HEK293T (cell line): ENCODE measurements around the gene GLRX2.

ENCODE experiments used
- CTCF ChIA-PET: fragments of 350-600 bp; formaldehyde crosslinking; extraction: SDS; loops from one replicate; lab custom pipeline; 2021; ENCODE audit warnings: antibody characterized with exemption, inconsistent platforms; lab: Yijun Ruan, JAX
- POLR2A ChIA-PET: fragments of 350-600 bp; formaldehyde crosslinking; extraction: SDS; loops from one replicate; lab custom pipeline; 2020; ENCODE audit warnings: antibody characterized with exemption, inconsistent platforms; lab: Yijun Ruan, JAX
- DNase-seq: peaks from one replicate; pipeline ENCODE4 v3.0.0; 2012; ENCODE audit warnings: mixed read lengths; ENCODE audit errors: extremely low spot score
- ARNT ChIP-seq: fragments of 450-650 bp; IDR thresholded peaks from 2 replicates; pipeline ENCODE4 v1.6.1; 2017; ENCODE audit warnings: mild to moderate bottlenecking
- BHLHE40 ChIP-seq: fragments of 450-650 bp; IDR thresholded peaks from 2 replicates; pipeline ENCODE4 v1.6.1; 2016; ENCODE audit warnings: mild to moderate bottlenecking, moderate library complexity, borderline replicate concordance
- CTBP1 ChIP-seq: fragments of 450-650 bp; IDR thresholded peaks from 2 replicates; pipeline ENCODE4 v1.6.1; 2016; ENCODE audit warnings: borderline replicate concordance
- ELF4 ChIP-seq: fragments of 450-650 bp; IDR thresholded peaks from 2 replicates; pipeline ENCODE4 v1.6.1; 2017; ENCODE audit warnings: antibody characterized with exemption
- FOXA1 ChIP-seq: fragments of 450-650 bp; IDR thresholded peaks from 2 replicates; pipeline ENCODE4 v1.6.1; 2016; ENCODE audit warnings: mild to moderate bottlenecking
- FOXK2 ChIP-seq: fragments of 450-650 bp; IDR thresholded peaks from 2 replicates; pipeline ENCODE4 v1.6.1; 2016; ENCODE audit warnings: mild to moderate bottlenecking
- FOXM1 ChIP-seq: fragments of 450-650 bp; IDR thresholded peaks from 2 replicates; pipeline ENCODE4 v1.6.1; 2017; ENCODE audit warnings: mild to moderate bottlenecking, borderline replicate concordance
- HDGF ChIP-seq: fragments of 450-650 bp; IDR thresholded peaks from 2 replicates; pipeline ENCODE4 v1.6.1; 2017; ENCODE audit warnings: antibody characterized with exemption, borderline replicate concordance
- L3MBTL2 ChIP-seq: fragments of 450-650 bp; conservative IDR thresholded peaks from 2 replicates; pipeline ENCODE4 v1.6.1; 2016; ENCODE audit warnings: mild to moderate bottlenecking
- LEF1 ChIP-seq: fragments of 450-650 bp; IDR thresholded peaks from 2 replicates; pipeline ENCODE4 v1.6.1; 2017; ENCODE audit warnings: mild to moderate bottlenecking, borderline replicate concordance
- NFRKB ChIP-seq: fragments of 450-650 bp; IDR thresholded peaks from 2 replicates; pipeline ENCODE4 v1.6.1; 2016; ENCODE audit warnings: mild to moderate bottlenecking, moderate library complexity
- SP1 ChIP-seq: fragments of 450-650 bp; IDR thresholded peaks from 2 replicates; pipeline ENCODE4 v1.6.1; 2017
- SUZ12 ChIP-seq: fragments of 450-650 bp; IDR thresholded peaks from 2 replicates; pipeline ENCODE4 v1.6.1; 2016; ENCODE audit warnings: mild to moderate bottlenecking
- TARDBP ChIP-seq: fragments of 450-650 bp; IDR thresholded peaks from 2 replicates; pipeline ENCODE4 v1.6.1; 2016
- ZNF384 ChIP-seq: fragments of 450-650 bp; IDR thresholded peaks from 2 replicates; pipeline ENCODE4 v1.6.1; 2016
- TF ChIP-seq, protein P1 (sequence below): fragments of 450-650 bp; IDR thresholded peaks from 2 replicates; pipeline ENCODE4 v1.6.1; 2016

GLRX2 gene

DNA sequence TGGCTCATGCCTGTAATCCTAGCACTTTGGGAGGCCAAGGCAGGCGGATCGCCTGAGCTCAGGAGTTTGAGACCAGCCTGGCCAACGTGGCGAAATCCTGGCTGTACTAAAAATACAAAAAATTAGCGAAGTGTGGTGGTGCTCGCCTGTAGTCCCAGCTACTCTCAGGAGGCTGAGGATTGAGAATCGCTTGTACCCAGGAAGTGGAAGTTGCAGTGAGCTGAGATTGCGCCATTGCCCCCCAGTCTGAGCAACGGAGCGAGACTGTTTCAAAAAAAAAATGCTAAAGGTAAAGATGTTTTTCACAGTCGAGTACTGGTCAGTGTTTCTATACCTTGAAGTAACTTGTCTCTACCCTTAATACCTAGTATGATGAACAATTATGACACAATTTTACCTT is 11.1 kb downstream of the GLRX2 start:
- POLR2A ChIA-PET, result interaction anchor here (2.2 kb wide), 1 partner anchor 10 kb away, joined by 10 read pairs; the partner anchor contains the start of gene GLRX2
- TF ChIP-seq ARNT (no peak), FOXA1 (no peak), FOXM1 (no peak), FOXK2 (no peak), SUZ12 (no peak), TARDBP (no peak), BHLHE40 (no peak), HDGF (no peak), ELF4 (no peak), L3MBTL2 (no peak), SP1 (no peak), ZNF384 (no peak), LEF1 (no peak), CTBP1 (no peak), NFRKB (no peak)
- TF ChIP-seq, protein P1, sequence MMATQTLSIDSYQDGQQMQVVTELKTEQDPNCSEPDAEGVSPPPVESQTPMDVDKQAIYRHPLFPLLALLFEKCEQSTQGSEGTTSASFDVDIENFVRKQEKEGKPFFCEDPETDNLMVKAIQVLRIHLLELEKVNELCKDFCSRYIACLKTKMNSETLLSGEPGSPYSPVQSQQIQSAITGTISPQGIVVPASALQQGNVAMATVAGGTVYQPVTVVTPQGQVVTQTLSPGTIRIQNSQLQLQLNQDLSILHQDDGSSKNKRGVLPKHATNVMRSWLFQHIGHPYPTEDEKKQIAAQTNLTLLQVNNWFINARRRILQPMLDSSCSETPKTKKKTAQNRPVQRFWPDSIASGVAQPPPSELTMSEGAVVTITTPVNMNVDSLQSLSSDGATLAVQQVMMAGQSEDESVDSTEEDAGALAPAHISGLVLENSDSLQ, result no peak
- CTCF ChIA-PET, result no interaction called here
- no peak for DNase-seq

DNA sequence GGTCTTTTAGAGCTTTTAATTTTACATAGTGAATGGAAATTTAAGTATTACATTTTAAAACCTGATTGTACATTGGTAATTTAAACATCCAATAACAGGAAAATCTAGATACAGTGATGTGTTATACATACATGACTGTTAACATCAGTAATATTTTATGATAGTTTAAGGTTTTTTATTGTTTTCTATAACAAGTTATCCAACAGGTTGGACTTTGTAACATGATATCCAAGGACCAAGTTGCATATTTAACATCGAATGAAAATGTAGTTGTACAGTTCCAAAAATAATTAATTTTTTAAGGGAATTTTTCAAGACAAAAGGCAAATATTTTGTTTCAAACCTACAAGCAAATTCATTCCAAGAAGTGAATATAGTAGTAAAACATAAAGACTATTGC is 14.3 kb downstream of the GLRX2 start:
- ChIA-PET POLR2A (no interaction called here), CTCF (no interaction called here)
- no peak for DNase-seq
- TF ChIP-seq FOXK2 (no peak), HDGF (no peak), SP1 (no peak), ARNT (no peak), CTBP1 (no peak), ZNF384 (no peak), TARDBP (no peak), L3MBTL2 (no peak), LEF1 (no peak), ELF4 (no peak), FOXA1 (no peak)
- TF ChIP-seq, protein P1, result no peak

DNA sequence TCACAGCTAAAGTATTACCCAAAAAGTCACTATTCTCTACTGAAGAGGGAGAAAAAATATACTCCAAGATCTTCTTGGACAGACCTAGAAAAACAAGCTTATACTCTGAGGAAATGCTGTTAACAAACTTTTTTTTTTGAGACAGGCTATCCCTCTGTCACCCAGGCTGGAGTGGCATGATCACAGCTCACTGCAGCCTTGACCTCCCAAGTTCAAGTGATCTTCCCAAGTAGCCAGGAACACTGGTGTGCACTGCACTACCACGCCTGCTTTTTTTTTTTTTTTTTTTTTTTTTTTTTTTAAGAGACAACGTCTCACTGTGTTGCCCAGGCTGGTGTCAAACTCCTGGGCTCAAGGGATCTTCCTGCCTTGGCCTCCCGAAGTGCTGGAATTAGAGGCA is 17.3 kb downstream of the GLRX2 start:
- ChIA-PET CTCF (interaction anchor here (0.6 kb wide), 1 partner anchor 394 kb away, joined by 5 read pairs; no protein-coding TSS in a partner anchor), POLR2A (interaction anchor here (1.2 kb wide), 1 partner anchor 16 kb away, joined by 4 read pairs; no protein-coding TSS in a partner anchor)

DNA sequence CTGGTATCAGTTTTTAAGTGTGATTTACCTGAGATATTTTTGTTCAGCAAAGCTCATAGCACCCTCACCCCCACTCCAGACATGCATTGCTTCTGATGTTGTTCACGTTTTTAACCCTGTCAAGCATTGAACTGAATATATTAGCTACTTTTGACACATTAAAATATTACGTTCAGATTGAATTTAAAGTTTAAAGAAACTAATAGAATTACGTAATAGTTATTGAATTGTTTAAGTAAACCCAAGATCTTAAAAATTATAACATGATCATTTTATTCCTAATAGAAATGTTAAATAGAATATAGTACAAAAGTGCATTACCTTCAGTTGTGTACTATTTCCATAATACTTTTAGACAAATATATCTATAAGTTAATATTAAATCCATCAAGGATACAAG is 18.9 kb downstream of the GLRX2 start:
- CTCF ChIA-PET, result no interaction called here
- POLR2A ChIA-PET, result interaction anchor here (1.1 kb wide), 1 partner anchor 18 kb away, joined by 3 read pairs; no protein-coding TSS in a partner anchor
- no peak for TF ChIP-seq CTBP1
- DNase-seq, result no peak

More for the DNA sequence above, 17.3 kb downstream of the GLRX2 start:
- no peak for TF ChIP-seq NFRKB
- TF ChIP-seq ELF4, result no peak
- peak; percentile 54; the same call in 1 of the 2 replicates for TF ChIP-seq ZNF384
- TF ChIP-seq SP1, result no peak
- DNase-seq, result no peak

DNA sequence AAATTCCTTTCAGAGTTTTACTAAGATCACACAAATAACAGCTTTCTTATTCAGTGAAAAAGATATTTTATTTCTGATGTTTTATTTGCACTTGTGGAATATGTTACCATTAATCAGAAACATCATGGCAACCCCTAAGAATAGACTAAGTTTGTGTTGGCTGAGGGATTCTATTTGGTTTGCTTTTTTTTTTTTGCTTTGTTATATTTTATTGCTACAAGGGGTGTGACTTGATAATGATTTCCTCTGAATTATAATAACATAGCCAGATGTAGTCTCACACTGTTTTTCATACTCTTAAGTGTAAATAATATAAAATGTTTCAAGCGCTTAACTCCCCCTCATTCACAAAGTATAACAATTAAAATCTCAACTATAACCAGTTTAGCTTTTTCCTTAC is 20.0 kb downstream of the GLRX2 start:
- CTCF ChIA-PET, result interaction anchor here (0.7 kb wide), 1 partner anchor 10 kb away, joined by 4 read pairs; no protein-coding TSS in a partner anchor
- DNase-seq, result no peak
- POLR2A ChIA-PET, result interaction anchor here (1.1 kb wide), 2 partner anchors 19 kb away, joined by 3 to 4 read pairs; no protein-coding TSS in a partner anchor
- TF ChIP-seq FOXA1 (no peak), ELF4 (no peak), L3MBTL2 (no peak), BHLHE40 (no peak), SP1 (no peak), ZNF384 (no peak), SUZ12 (no peak), ARNT (no peak)
- TF ChIP-seq, protein P1, result no peak

DNA sequence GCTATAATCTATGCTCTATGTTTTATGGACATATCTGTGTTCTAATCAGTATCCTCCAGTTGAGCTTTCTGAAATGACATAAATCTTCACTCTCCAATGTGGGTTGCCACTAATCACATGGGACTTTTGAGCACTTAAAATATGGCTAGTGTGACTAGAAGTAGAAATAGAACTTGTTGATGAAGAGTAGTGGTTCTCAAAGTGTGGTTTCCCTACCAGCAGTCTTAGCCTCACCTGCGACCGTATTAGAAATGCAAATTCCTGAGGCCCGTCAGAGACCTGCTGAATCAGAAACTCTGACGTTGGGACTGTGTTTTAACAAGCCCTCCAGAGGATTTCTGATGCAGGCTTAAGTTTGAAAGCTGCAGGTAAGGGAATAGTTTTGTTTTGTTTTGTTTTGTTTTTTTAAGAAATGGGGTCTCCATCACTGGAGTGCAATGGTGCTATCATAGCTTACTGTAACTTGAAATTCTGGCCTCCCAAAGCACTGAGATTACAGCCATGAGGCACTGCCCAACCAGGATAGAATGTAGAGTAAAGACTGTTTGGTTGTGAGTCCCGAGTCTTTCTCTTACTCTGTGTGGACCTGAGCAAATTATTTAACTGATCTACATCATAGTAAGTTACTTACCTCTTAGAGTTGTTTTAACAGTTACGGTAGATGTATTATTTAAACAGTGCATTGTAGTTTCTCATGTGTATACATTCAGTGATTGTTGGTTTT is 21.7 kb downstream of the GLRX2 start:
- ChIA-PET CTCF (no interaction called here), POLR2A (no interaction called here)
- no peak for TF ChIP-seq FOXA1
- no peak for TF ChIP-seq ELF4
- TF ChIP-seq LEF1, result no peak
- TF ChIP-seq FOXM1, result no peak
- no peak for TF ChIP-seq FOXK2
- no peak for TF ChIP-seq SUZ12
- no peak for TF ChIP-seq TARDBP
- TF ChIP-seq NFRKB, result no peak
- TF ChIP-seq, protein P1, result no peak
- no peak for TF ChIP-seq BHLHE40
- TF ChIP-seq SP1, result no peak
- TF ChIP-seq HDGF, result no peak
- no peak for TF ChIP-seq L3MBTL2
- no peak for TF ChIP-seq CTBP1
- no peak for TF ChIP-seq ZNF384
- no peak for TF ChIP-seq ARNT
- DNase-seq, result no peak
